Naive thymus-derived CD4-positive, alpha-beta T cell (primary cell): ENCODE measurements around the gene BLOC1S1. TPM values are rescaled to one million over a fixed set of nuclear protein-coding genes. Genes with fewer than 3 reads are reported as not detected.

Source experiments
- ATAC-seq: fragments of 150-1000 bp; cut with Tn5 transposase; 2 replicates; pipeline ENCODE4 v1.10.0; 2021; ENCODE audit warnings: mild to moderate bottlenecking, moderate library complexity
- CTCF ChIA-PET: fragments of 350-600 bp; sonication (Branson Sonifier 250); formaldehyde crosslinking; loops from one replicate; lab custom pipeline; 2021; ENCODE audit warnings: antibody characterized with exemption; lab: Charles Lee
- POLR2A ChIA-PET: fragments of 350-600 bp; sonication (Branson Sonifier 250); formaldehyde crosslinking; loops from one replicate; lab custom pipeline; 2021; ENCODE audit warnings: antibody characterized with exemption, inconsistent platforms; lab: Charles Lee
- DNase-seq, 9 donors: peaks; one replicate each; pipeline versions ENCODE4 v3.0.0 to v3.0.0-alpha.2; 2020 to 2022; ENCODE audit warnings: mixed read lengths in 1 of 9
- H3K27ac ChIP-seq: one replicate; pipeline ENCODE4 v1.7.0; 2013; ENCODE audit warnings: mild to moderate bottlenecking, low read depth, low read length, moderate library complexity
- H3K27me3 ChIP-seq, 2 donors: one replicate each; pipeline ENCODE4 v1.7.0; 2013; ENCODE audit warnings: low read length in 2 of 2, mild to moderate bottlenecking in 2 of 2, moderate library complexity in 2 of 2; ENCODE audit not compliant: control insufficient read depth in 2 of 2, insufficient read depth in 2 of 2
- H3K36me3 ChIP-seq, 3 experiments: 1 replicate in 2 of 3; 2 replicates in 1 of 3; pipeline ENCODE4 v1.7.0; 2013; ENCODE audit warnings: low read length in 3 of 3, mild to moderate bottlenecking in 3 of 3, moderate library complexity in 1 of 3; ENCODE audit not compliant: insufficient read depth in 3 of 3, control insufficient read depth in 2 of 3
- H3K4me1 ChIP-seq, 2 donors: one replicate each; pipeline ENCODE4 v1.7.0; 2013; ENCODE audit warnings: low read length in 2 of 2, mild to moderate bottlenecking in 2 of 2, moderate library complexity in 1 of 2; ENCODE audit not compliant: control insufficient read depth in 2 of 2, insufficient read depth in 2 of 2
- H3K4me3 ChIP-seq: 2 replicates; pipeline ENCODE4 v1.7.0; 2013; ENCODE audit warnings: mild to moderate bottlenecking, low read length
- H3K9me3 ChIP-seq, 3 experiments: 1 replicate in 2 of 3; 2 replicates in 1 of 3; pipeline ENCODE4 v1.7.0; 2013; ENCODE audit warnings: low read length in 3 of 3; ENCODE audit not compliant: control insufficient read depth in 2 of 3
- H3K27ac Mint-ChIP-seq, 9 donors: one replicate each; pipeline ENCODE4 v1.8.0; 2020 to 2022; ENCODE audit warnings: mixed read lengths in 9 of 9, mild to moderate bottlenecking in 8 of 9, moderate library complexity in 5 of 9, inconsistent platforms in 2 of 9
- H3K27me3 Mint-ChIP-seq, 5 donors: one replicate each; pipeline ENCODE4 v1.8.0; 2021 to 2022; ENCODE audit warnings: mixed read lengths in 5 of 5, mild to moderate bottlenecking in 1 of 5
- H3K36me3 Mint-ChIP-seq, 5 donors: one replicate each; pipeline ENCODE4 v1.8.0; 2020 to 2022; ENCODE audit warnings: mixed read lengths in 5 of 5, mild to moderate bottlenecking in 3 of 5, inconsistent platforms in 1 of 5
- H3K4me1 Mint-ChIP-seq, 7 donors: one replicate each; pipeline ENCODE4 v1.8.0; 2020 to 2022; ENCODE audit warnings: mixed read lengths in 7 of 7, mild to moderate bottlenecking in 3 of 7, inconsistent platforms in 1 of 7
- H3K4me3 Mint-ChIP-seq, 10 donors: one replicate each; pipeline ENCODE4 v1.8.0; 2020 to 2022; ENCODE audit warnings: mild to moderate bottlenecking in 10 of 10, mixed read lengths in 10 of 10, moderate library complexity in 6 of 10, inconsistent platforms in 2 of 10
- H3K9me3 Mint-ChIP-seq, 11 donors: one replicate each; pipeline ENCODE4 v1.8.0; 2020 to 2022; ENCODE audit warnings: mixed read lengths in 11 of 11, mild to moderate bottlenecking in 4 of 11, inconsistent platforms in 1 of 11, moderate library complexity in 1 of 11
- intact Hi-C, 2 donors: fragments of 100-400 bp; cut with micrococcal nuclease; formaldehyde crosslinking; loops; one replicate each; pipeline ENCODE4 v1.15.1; 2023
- polyA plus RNA-seq, 2 donors: library from polyadenylated mRNA; unstranded; fragments of 300-500 nt; fragmentation: Illumina TruSeq; gene quantifications; one replicate each; pipeline ENCODE4 v1.2.3, GENCODE V29; 2021
- total RNA-seq, 6 experiments: library from RNA in 5 of 6; stranded (reverse) in 5 of 6; gene quantifications; 1 replicate in 5 of 6; 2 replicates in 1 of 6; pipeline ENCODE4 v1.2.3 and lab custom pipeline; 2021 to 2026

BLOC1S1 gene
- total and polyA plus RNA-seq, 7 experiments from 2014 or later, result 37.6 to 112 (median 73.5) TPM

- H3K4me3 ChIP-seq, result no peak overlapping the region
- CTCF ChIA-PET, result no interaction called here
- Mint-ChIP-seq H3K4me3 (peak overlapping the region in 1 of 10 donors; percentile 29), H3K27me3 (peaks cover 0 to 51% (median 25%) of the 10 kb centered on the region in 5 donors), H3K4me1 (peaks cover 13 to 23% (median 20%) of the 10 kb centered on the region in 7 donors), H3K9me3 (no peaks in the 10 kb centered on the region), H3K27ac (no peak overlapping the region), H3K36me3 (no peaks in the 10 kb centered on the region)
- no peak for ATAC-seq
- peaks cover 4 to 7% of the 10 kb centered on the region in 2 donors for H3K4me1 ChIP-seq
- no peak for DNase-seq
- H3K27ac ChIP-seq, result no peak overlapping the region
- POLR2A ChIA-PET, result interaction anchor here (1.5 to 2.2 kb wide), 2 partner anchors 11 to 12 kb away, joined by 4 to 11 read pairs; partner anchors contain the start of gene BLOC1S1
- H3K9me3 ChIP-seq, result no peaks in the 10 kb centered on the region
- intact Hi-C loops, result loop anchor here in 1 of 2 donors (5.0 kb wide), 1 partner anchor 58 kb away; no protein-coding TSS in a partner anchor
- no peaks in the 10 kb centered on the region for H3K36me3 ChIP-seq
- H3K27me3 ChIP-seq, result no peaks in the 10 kb centered on the region
Observed at GRCh38 chr12:55704824-55705718, 10.8 kb upstream of the BLOC1S1 start.

GRCh38 chr12:55705782-55706402, 10.0 kb upstream of the BLOC1S1 start:
- no peaks in the 10 kb centered on the region for H3K36me3 ChIP-seq
- intact Hi-C loops, result loop anchor here in 1 of 2 donors (5.0 kb wide), 1 partner anchor 59 kb away; no protein-coding TSS in a partner anchor
- H3K27me3 Mint-ChIP-seq, result peaks cover 0 to 58% (median 25%) of the 10 kb centered on the region in 5 donors
- H3K4me1 Mint-ChIP-seq, result peaks cover 13 to 23% (median 20%) of the 10 kb centered on the region in 7 donors
- H3K9me3 ChIP-seq, result no peaks in the 10 kb centered on the region
- H3K27ac Mint-ChIP-seq, result no peak overlapping the region
- H3K4me3 Mint-ChIP-seq, result peak overlapping the region in 4 of 10 donors; percentile 29 to 68 (median 43)
- ATAC-seq (no peak), DNase-seq (no peak)
- POLR2A ChIA-PET, result interaction anchor here (1.5 to 2.2 kb wide), 2 partner anchors 10 to 11 kb away, joined by 4 to 11 read pairs; partner anchors contain the start of gene BLOC1S1
- no peak overlapping the region for H3K27ac ChIP-seq
- no peaks in the 10 kb centered on the region for H3K36me3 Mint-ChIP-seq
- no peaks in the 10 kb centered on the region for H3K27me3 ChIP-seq
- CTCF ChIA-PET, result no interaction called here
- no peaks in the 10 kb centered on the region for H3K9me3 Mint-ChIP-seq
- H3K4me1 ChIP-seq, result peaks cover 4 to 7% of the 10 kb centered on the region in 2 donors
- no peak overlapping the region for H3K4me3 ChIP-seq

- peaks cover 0 to 61% (median 25%) of the 10 kb centered on the region in 5 donors for H3K27me3 Mint-ChIP-seq
- no peaks in the 10 kb centered on the region for H3K27me3 ChIP-seq
- peaks cover 4 to 7% of the 10 kb centered on the region in 2 donors for H3K4me1 ChIP-seq
- no peaks in the 10 kb centered on the region for H3K9me3 ChIP-seq
- ChIA-PET CTCF (no interaction called here), POLR2A (interaction anchor here (1.5 to 2.2 kb wide), 2 partner anchors 9 to 11 kb away, joined by 4 to 11 read pairs; partner anchors contain the start of gene BLOC1S1)
- no peaks in the 10 kb centered on the region for H3K9me3 Mint-ChIP-seq
- H3K4me3 Mint-ChIP-seq, result peak overlapping the region; percentile 55 to 92 (median 81)
- peak overlapping the region in 3 of 9 donors; percentile 25 to 63 (median 59) for H3K27ac Mint-ChIP-seq
- no peak overlapping the region for H3K27ac ChIP-seq
- intact Hi-C loops, result loop anchor here in 1 of 2 donors (5.0 kb wide), 1 partner anchor 59 kb away; no protein-coding TSS in a partner anchor
- DNase-seq (no peak), ATAC-seq (no peak)
- H3K4me3 ChIP-seq, result no peak overlapping the region
- no peaks in the 10 kb centered on the region for H3K36me3 Mint-ChIP-seq
- H3K36me3 ChIP-seq, result no peaks in the 10 kb centered on the region
- peaks cover 13 to 23% (median 20%) of the 10 kb centered on the region in 7 donors for H3K4me1 Mint-ChIP-seq
Observed at GRCh38 chr12:55706568-55707218, 9.2 kb upstream of the BLOC1S1 start.

DNA sequence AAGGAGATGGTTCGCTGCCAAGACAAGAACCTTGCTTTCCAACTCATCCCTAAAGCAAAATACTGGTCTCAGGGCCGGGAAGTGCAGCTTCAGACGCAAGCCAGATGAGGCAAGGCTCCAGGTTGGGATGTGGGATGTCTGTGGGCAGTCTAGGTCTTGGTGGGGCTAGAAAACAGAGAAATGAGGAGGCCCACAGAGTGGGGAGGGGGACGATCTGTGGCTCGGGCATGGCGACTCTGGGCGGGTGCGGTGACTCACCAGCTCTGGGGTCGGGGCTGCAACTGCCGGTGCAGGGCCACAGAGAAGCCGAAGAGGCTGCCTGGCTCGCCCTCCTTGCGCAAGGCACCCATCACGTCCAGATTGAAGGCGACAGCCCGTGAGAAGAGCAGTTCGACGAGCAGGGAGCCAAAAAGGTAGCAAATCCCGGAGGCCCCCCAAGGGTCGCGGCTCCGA, 8.6 kb upstream of the BLOC1S1 start:
- intact Hi-C loops, result loop anchor here in 1 of 2 donors (5.0 kb wide), 1 partner anchor 60 kb away; no protein-coding TSS in a partner anchor
- peaks cover 0 to 67% (median 25%) of the 10 kb centered on the region in 5 donors for H3K27me3 Mint-ChIP-seq
- peaks cover 13 to 23% (median 20%) of the 10 kb centered on the region in 7 donors for H3K4me1 Mint-ChIP-seq
- no peaks in the 10 kb centered on the region for H3K27me3 ChIP-seq
- H3K27ac Mint-ChIP-seq, result peak overlapping the region in 2 of 9 donors; percentile 25 to 63
- H3K4me3 ChIP-seq, result no peak overlapping the region
- peaks cover 4 to 7% of the 10 kb centered on the region in 2 donors for H3K4me1 ChIP-seq
- H3K4me3 Mint-ChIP-seq, result peak overlapping the region; percentile 55 to 92 (median 81)
- no peaks in the 10 kb centered on the region for H3K9me3 ChIP-seq
- DNase-seq (no peak), ATAC-seq (peak; percentile 47)
- ChIA-PET POLR2A (interaction anchor here (2.2 kb wide), 1 partner anchor 9 kb away, joined by 11 read pairs; the partner anchor contains the start of gene BLOC1S1), CTCF (no interaction called here)
- no peaks in the 10 kb centered on the region for H3K36me3 Mint-ChIP-seq
- H3K36me3 ChIP-seq, result no peaks in the 10 kb centered on the region
- H3K27ac ChIP-seq, result no peak overlapping the region
- H3K9me3 Mint-ChIP-seq, result no peaks in the 10 kb centered on the region

GRCh38 chr12:55707841-55708694, 7.8 kb upstream of the BLOC1S1 start, which contains the start of gene ITGA7:
Gene ITGA7, minus strand, starts transcription at chr12:55707904. Its CDS starts 222 bp downstream, at chr12:55707682.
- Histone ChIP-seq H3K27me3 (no peaks in the 10 kb centered on the region), H3K9me3 (no peaks in the 10 kb centered on the region), H3K36me3 (no peaks in the 10 kb centered on the region), H3K4me1 (peaks cover 4 to 7% of the 10 kb centered on the region in 2 donors), H3K27ac (peak within 1 kb of the TSS; percentile 4), H3K4me3 (peak within 1 kb of the TSS; percentile 54)
- H3K27ac Mint-ChIP-seq, result peak within 1 kb of the TSS in 4 of 9 donors; percentile 7 to 63 (median 42)
- H3K4me1 Mint-ChIP-seq, result peaks cover 13 to 23% (median 20%) of the 10 kb centered on the region in 7 donors
- intact Hi-C loops, result loop anchor here (1.0 to 5.0 kb wide), 2 partner anchors 8 to 61 kb away; partner anchors contain the start of gene BLOC1S1 (in 1 of the 2)
- peak in 8 of 9 donors; percentile 24 to 78 (median 38) for DNase-seq
- H3K9me3 Mint-ChIP-seq, result no peaks in the 10 kb centered on the region
- POLR2A ChIA-PET, result interaction anchor here (0.6 kb wide), 1 partner anchor 13 kb away, joined by 3 read pairs; no protein-coding TSS in a partner anchor
- peaks cover 0 to 72% (median 25%) of the 10 kb centered on the region in 5 donors for H3K27me3 Mint-ChIP-seq
- no peaks in the 10 kb centered on the region for H3K36me3 Mint-ChIP-seq
- CTCF ChIA-PET, result no interaction called here
- peak within 1 kb of the TSS; percentile 68 to 92 (median 82) for H3K4me3 Mint-ChIP-seq
- peak; percentile 79 for ATAC-seq
